KMS-11 (cell line): Measurements from ENCODE around the gene CTDSPL2.

Experiments used
- H2AFZ ChIP-seq: fragments of 200-600 bp; sonication (generic); 2 replicates; pipeline ENCODE4 v1.6.1; 2016; ENCODE audit warnings: antibody characterized with exemption, mixed run types, low read depth
- H3K27ac ChIP-seq: fragments of 200-600 bp; sonication (generic); 2 replicates; pipeline ENCODE4 v1.6.1; 2016; ENCODE audit warnings: mild to moderate bottlenecking, mixed run types
- H3K27me3 ChIP-seq: fragments of 200-600 bp; sonication (generic); 2 replicates; pipeline ENCODE4 v1.6.1; 2017; ENCODE audit warnings: mild to moderate bottlenecking, low read depth, mixed run types, moderate library complexity; ENCODE audit not compliant: insufficient read depth
- H3K36me3 ChIP-seq: fragments of 200-600 bp; sonication (generic); 2 replicates; pipeline ENCODE4 v1.6.1; 2017; ENCODE audit warnings: mild to moderate bottlenecking, mixed run types; ENCODE audit not compliant: insufficient read depth
- H3K4me1 ChIP-seq: fragments of 200-600 bp; sonication (generic); 2 replicates; pipeline ENCODE4 v1.6.1; 2016; ENCODE audit warnings: mild to moderate bottlenecking, low read depth, mixed run types; ENCODE audit not compliant: poor library complexity, severe bottlenecking
- H3K4me2 ChIP-seq: fragments of 200-600 bp; sonication (generic); 2 replicates; pipeline ENCODE4 v1.7.0; 2016; ENCODE audit warnings: mild to moderate bottlenecking, mixed run types
- H3K4me3 ChIP-seq: fragments of 200-600 bp; sonication (generic); IDR thresholded peaks from 2 replicates; pipeline ENCODE4 v1.6.1; 2017; ENCODE audit warnings: low read depth, low read length, mixed read lengths; ENCODE audit not compliant: insufficient read depth
- H3K79me2 ChIP-seq: fragments of 200-600 bp; sonication (generic); 2 replicates; pipeline ENCODE4 v1.6.1; 2016; ENCODE audit warnings: low read depth, mixed run types; ENCODE audit not compliant: insufficient read depth
- H3K9ac ChIP-seq: fragments of 200-600 bp; sonication (generic); 2 replicates; pipeline ENCODE4 v1.6.1; 2016; ENCODE audit warnings: mild to moderate bottlenecking, mixed run types
- H4K20me1 ChIP-seq: fragments of 200-600 bp; sonication (generic); 2 replicates; pipeline ENCODE4 v1.6.1; 2016; ENCODE audit warnings: mild to moderate bottlenecking, mixed run types; ENCODE audit not compliant: insufficient read depth
- TF ChIP-seq, protein P1 (sequence below): fragments of 200-600 bp; sonication (generic); conservative IDR thresholded peaks from 2 replicates; pipeline ENCODE4 v1.6.1; 2017; ENCODE audit warnings: low read depth, mild to moderate bottlenecking, antibody characterized with exemption, low read length, moderate library complexity, mixed read lengths

CTDSPL2 gene

DNA sequence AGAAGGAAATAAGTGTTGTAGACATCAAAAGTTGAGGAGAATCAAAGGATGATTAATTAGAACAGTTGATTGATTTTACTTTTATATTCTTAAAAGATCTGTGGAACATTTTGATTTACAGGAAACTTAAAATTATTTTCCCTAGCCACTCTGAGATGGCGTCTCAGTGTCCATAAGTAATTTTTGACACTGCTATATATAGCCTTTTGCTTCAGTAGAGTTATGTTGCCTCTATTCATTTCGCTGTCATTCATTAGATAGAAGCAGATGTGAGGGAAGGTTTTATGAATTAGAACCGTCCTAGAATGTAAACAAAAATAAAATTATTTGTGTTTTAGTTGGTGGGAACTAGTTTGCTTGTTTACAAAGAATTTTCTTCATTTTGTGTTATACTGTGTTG lies 58.5 kb downstream of the CTDSPL2 start:
- Histone ChIP-seq H4K20me1 (no peaks in the 10 kb centered on the region), H3K4me2 (no peak overlapping the region), H2AFZ (no peak overlapping the region), H3K27me3 (no peaks in the 10 kb centered on the region), H3K79me2 (peaks cover 7% of the 10 kb centered on the region; the same call in 1 of the 2 replicates), H3K4me1 (no peaks in the 10 kb centered on the region), H3K9ac (no peak overlapping the region), H3K27ac (no peak overlapping the region), H3K36me3 (peaks cover 8% of the 10 kb centered on the region; the same call in 1 of the 2 replicates), H3K4me3 (no peak overlapping the region)
- TF ChIP-seq, protein P1, sequence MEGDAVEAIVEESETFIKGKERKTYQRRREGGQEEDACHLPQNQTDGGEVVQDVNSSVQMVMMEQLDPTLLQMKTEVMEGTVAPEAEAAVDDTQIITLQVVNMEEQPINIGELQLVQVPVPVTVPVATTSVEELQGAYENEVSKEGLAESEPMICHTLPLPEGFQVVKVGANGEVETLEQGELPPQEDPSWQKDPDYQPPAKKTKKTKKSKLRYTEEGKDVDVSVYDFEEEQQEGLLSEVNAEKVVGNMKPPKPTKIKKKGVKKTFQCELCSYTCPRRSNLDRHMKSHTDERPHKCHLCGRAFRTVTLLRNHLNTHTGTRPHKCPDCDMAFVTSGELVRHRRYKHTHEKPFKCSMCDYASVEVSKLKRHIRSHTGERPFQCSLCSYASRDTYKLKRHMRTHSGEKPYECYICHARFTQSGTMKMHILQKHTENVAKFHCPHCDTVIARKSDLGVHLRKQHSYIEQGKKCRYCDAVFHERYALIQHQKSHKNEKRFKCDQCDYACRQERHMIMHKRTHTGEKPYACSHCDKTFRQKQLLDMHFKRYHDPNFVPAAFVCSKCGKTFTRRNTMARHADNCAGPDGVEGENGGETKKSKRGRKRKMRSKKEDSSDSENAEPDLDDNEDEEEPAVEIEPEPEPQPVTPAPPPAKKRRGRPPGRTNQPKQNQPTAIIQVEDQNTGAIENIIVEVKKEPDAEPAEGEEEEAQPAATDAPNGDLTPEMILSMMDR: no peak

DNA sequence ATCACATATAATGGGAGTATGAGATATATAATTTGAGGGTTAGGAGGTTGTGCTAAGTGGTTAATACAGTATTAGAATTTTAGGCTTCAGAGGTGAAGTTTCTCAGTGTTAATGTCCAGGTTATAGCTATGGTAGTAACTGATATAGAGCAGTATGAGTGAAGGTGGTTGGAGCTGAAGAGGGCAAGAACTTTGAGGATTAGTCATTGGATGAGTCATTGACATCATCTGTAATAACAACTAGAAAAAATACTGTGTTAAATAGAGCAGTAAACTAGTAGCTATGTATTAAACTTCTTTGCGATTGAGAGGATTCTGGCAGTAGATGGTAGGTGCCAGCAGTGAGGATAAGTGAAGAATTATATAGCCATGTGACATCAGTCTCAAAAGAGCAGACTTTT lies 62.0 kb downstream of the CTDSPL2 start:
- H3K79me2 ChIP-seq: peaks cover 6% of the 10 kb centered on the region; the same call in 1 of the 2 replicates
- no peak overlapping the region for H3K27ac ChIP-seq
- peaks cover 10% of the 10 kb centered on the region; the same call in 1 of the 2 replicates for H3K36me3 ChIP-seq
- TF ChIP-seq, protein P1: no peak
- no peak overlapping the region for H3K4me2 ChIP-seq
- H3K27me3 ChIP-seq: no peaks in the 10 kb centered on the region
- H2AFZ ChIP-seq: no peak overlapping the region
- no peaks in the 10 kb centered on the region for H4K20me1 ChIP-seq
- no peaks in the 10 kb centered on the region for H3K4me1 ChIP-seq
- H3K4me3 ChIP-seq: no peak overlapping the region
- no peak overlapping the region for H3K9ac ChIP-seq

DNA sequence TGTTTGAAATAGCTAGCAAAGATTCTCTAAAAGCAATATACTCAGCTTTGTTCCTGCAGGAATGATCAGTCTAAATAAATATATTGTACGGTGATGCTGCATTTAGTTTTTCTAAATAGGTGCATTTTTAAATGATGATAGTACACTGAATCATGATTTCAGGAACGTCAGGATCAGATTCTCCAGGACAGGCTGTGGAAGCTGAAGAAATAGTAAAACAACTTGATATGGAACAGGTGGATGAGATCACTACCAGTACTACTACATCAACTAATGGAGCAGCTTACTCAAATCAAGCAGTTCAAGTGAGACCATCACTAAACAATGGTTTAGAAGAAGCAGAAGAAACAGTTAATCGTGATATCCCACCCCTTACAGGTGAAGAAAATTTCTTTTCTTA lies 63.2 kb downstream of the CTDSPL2 start:
- no peak overlapping the region for H2AFZ ChIP-seq
- TF ChIP-seq, protein P1: no peak

DNA sequence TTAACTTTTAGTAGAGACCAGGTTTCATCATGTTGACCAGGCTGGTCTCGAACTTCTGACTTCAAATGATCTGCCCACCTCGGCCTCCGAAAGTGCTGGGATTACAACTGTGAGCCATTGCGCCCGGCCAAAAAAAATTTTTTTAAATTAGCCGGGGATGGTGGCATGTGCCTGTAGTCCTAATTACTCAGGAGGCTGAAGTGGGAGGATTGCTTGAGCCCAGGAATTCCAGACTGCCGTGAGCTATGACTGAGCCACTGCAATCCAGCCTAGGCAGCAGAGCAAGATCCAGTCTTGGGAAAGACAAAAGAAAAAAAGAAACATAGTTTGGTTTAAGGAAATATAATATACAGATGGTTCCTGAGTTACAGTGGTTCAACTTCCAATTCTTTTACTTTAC lies 64.6 kb downstream of the CTDSPL2 start:
- no peak overlapping the region for H3K27ac ChIP-seq
- no peaks in the 10 kb centered on the region for H4K20me1 ChIP-seq
- TF ChIP-seq, protein P1: no peak
- no peak overlapping the region for H3K4me3 ChIP-seq
- peaks cover 7% of the 10 kb centered on the region; the same call in 1 of the 2 replicates for H3K36me3 ChIP-seq
- H3K79me2 ChIP-seq: peaks cover 6% of the 10 kb centered on the region; the same call in 1 of the 2 replicates
- no peak overlapping the region for H3K9ac ChIP-seq
- no peaks in the 10 kb centered on the region for H3K27me3 ChIP-seq
- H3K4me2 ChIP-seq: no peak overlapping the region
- no peaks in the 10 kb centered on the region for H3K4me1 ChIP-seq
- no peak overlapping the region for H2AFZ ChIP-seq

More for the DNA sequence above, 63.2 kb downstream of the CTDSPL2 start:
- Histone ChIP-seq H3K79me2 (peaks cover 6% of the 10 kb centered on the region; the same call in 1 of the 2 replicates), H3K9ac (no peak overlapping the region), H3K4me2 (no peak overlapping the region), H4K20me1 (no peaks in the 10 kb centered on the region), H3K36me3 (peaks cover 10% of the 10 kb centered on the region; the same call in 1 of the 2 replicates), H3K4me1 (no peaks in the 10 kb centered on the region), H3K4me3 (no peak overlapping the region), H3K27ac (no peak overlapping the region), H3K27me3 (no peaks in the 10 kb centered on the region)
